NCI-H2196 treated with DMSO at 0.1 percent for 48 hours (cell line): ENCODE measurements around the gene PTPN1.

ENCODE experiments used
- DNase-seq: peaks from one replicate; lab custom pipeline; 2025; ENCODE audit not compliant: unreplicated experiment; lab: John Stamatoyannopoulos, UW

Gene PTPN1

GRCh38 chr20:50628853-50629669 is 118.9 kb downstream of the PTPN1 start:
- DNase-seq = no peak

- DNase-seq = no peak
These were observed 119.5 kb downstream of the PTPN1 start for GRCh38 chr20:50629670-50630045.

GRCh38 chr20:50630578-50631263 is 120.5 kb downstream of the PTPN1 start:
- no peak for DNase-seq

GRCh38 chr20:50632236-50632635 is 122.1 kb downstream of the PTPN1 start:
- DNase-seq = no peak

GRCh38 chr20:50632701-50633100 is 122.5 kb downstream of the PTPN1 start:
- DNase-seq = no peak

GRCh38 chr20:50633361-50633760 is 123.2 kb downstream of the PTPN1 start:
- no peak for DNase-seq

GRCh38 chr20:50634191-50634590 is 124.0 kb downstream of the PTPN1 start:
- no peak for DNase-seq
